Measurements from ENCODE around the gene EFS.

GRCh38 chr14:23414254-23414653 is 49.3 kb upstream of the EFS start:
- TF ChIP-seq, protein P1, sequence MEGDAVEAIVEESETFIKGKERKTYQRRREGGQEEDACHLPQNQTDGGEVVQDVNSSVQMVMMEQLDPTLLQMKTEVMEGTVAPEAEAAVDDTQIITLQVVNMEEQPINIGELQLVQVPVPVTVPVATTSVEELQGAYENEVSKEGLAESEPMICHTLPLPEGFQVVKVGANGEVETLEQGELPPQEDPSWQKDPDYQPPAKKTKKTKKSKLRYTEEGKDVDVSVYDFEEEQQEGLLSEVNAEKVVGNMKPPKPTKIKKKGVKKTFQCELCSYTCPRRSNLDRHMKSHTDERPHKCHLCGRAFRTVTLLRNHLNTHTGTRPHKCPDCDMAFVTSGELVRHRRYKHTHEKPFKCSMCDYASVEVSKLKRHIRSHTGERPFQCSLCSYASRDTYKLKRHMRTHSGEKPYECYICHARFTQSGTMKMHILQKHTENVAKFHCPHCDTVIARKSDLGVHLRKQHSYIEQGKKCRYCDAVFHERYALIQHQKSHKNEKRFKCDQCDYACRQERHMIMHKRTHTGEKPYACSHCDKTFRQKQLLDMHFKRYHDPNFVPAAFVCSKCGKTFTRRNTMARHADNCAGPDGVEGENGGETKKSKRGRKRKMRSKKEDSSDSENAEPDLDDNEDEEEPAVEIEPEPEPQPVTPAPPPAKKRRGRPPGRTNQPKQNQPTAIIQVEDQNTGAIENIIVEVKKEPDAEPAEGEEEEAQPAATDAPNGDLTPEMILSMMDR (conservative IDR thresholded peaks at IDR 0.05; ENCODE audit: low read depth, low read length): no peak
- TF ChIP-seq EZH2phosphoT487 (IDR thresholded peaks at IDR 0.05; ENCODE audit: borderline replicate concordance, low read length): no peak
